Osteoblast (primary cell): ENCODE measurements around the gene MDGA2. TPM values are rescaled to one million over a fixed set of nuclear protein-coding genes. Genes with fewer than 3 reads are reported as not detected.

ENCODE experiments used
- DNase-seq: peaks from one replicate; pipeline ENCODE4 v3.0.0; 2011; ENCODE audit warnings: low spot score, mixed read lengths; ENCODE audit not compliant: insufficient read length; ENCODE audit errors: missing footprints
- H2AFZ ChIP-seq: 2 replicates; pipeline ENCODE4 v1.6.0; 2011; ENCODE audit warnings: mild to moderate bottlenecking, low read length
- H3K27ac ChIP-seq: 2 replicates; pipeline ENCODE4 v1.5.1; 2011; ENCODE audit warnings: mild to moderate bottlenecking, low read depth, low read length, moderate library complexity
- H3K27me3 ChIP-seq: 2 replicates; pipeline ENCODE4 v1.6.0; 2012; ENCODE audit warnings: mild to moderate bottlenecking, control low read depth, inconsistent platforms, low read length, moderate library complexity; ENCODE audit not compliant: insufficient read depth
- H3K36me3 ChIP-seq: 2 replicates; pipeline ENCODE4 v1.5.1; 2011; ENCODE audit warnings: mild to moderate bottlenecking, low read length, control low read depth, moderate library complexity; ENCODE audit not compliant: insufficient read depth
- H3K4me1 ChIP-seq: 2 replicates; pipeline ENCODE4 v1.5.1; 2011; ENCODE audit warnings: mild to moderate bottlenecking, low read length, control low read depth, moderate library complexity; ENCODE audit not compliant: insufficient read depth
- H3K4me2 ChIP-seq: 2 replicates; pipeline ENCODE4 v1.6.0; 2011; ENCODE audit warnings: mild to moderate bottlenecking, low read length; ENCODE audit not compliant: insufficient read depth
- H3K4me3 ChIP-seq: fragments of 200-600 bp; sonication (generic); 3 replicates; pipeline ENCODE4 v1.5.1; 2012; ENCODE audit warnings: mild to moderate bottlenecking, low read length, inconsistent platforms; ENCODE audit not compliant: insufficient read depth
- H3K79me2 ChIP-seq: 2 replicates; pipeline ENCODE4 v1.6.0; 2012; ENCODE audit warnings: mild to moderate bottlenecking, low read length, control low read depth, inconsistent platforms; ENCODE audit not compliant: insufficient read depth
- H3K9me3 ChIP-seq: 2 replicates; pipeline ENCODE4 v1.5.1; 2011; ENCODE audit warnings: low read depth, low read length, control low read depth
- H4K20me1 ChIP-seq: 2 replicates; pipeline ENCODE4 v1.6.0; 2012; ENCODE audit warnings: mild to moderate bottlenecking, low read length, control low read depth; ENCODE audit not compliant: insufficient read depth
- CTCF ChIP-seq: IDR thresholded peaks from 2 replicates; pipeline ENCODE4 v1.5.1; 2011; ENCODE audit warnings: mild to moderate bottlenecking, low read depth, low read length, moderate library complexity; ENCODE audit errors: extremely low read depth
- total RNA-seq: library from RNA; depleted of rRNA; stranded (reverse); fragments of >200 nt; gene quantifications from 2 replicates; pipeline ENCODE4 v1.2.3, GENCODE V29; 2012

The MDGA2 gene
- total RNA-seq, 1 donor = not detected

- Histone ChIP-seq H3K4me1 (no peaks in the 10 kb centered on the region), H3K4me3 (no peak overlapping the region), H3K4me2 (no peak overlapping the region), H3K27ac (no peak overlapping the region), H2AFZ (no peak overlapping the region), H4K20me1 (no peaks in the 10 kb centered on the region), H3K79me2 (no peaks in the 10 kb centered on the region), H3K36me3 (no peaks in the 10 kb centered on the region), H3K9me3 (peaks cover 3% of the 10 kb centered on the region), H3K27me3 (no peaks in the 10 kb centered on the region)
- DNase-seq = no peak
- no peak for TF ChIP-seq CTCF
These were observed 285.9 kb downstream of the MDGA2 start for GRCh38 chr14:47389535-47389934.

- no peak overlapping the region for H3K4me2 ChIP-seq
- DNase-seq = no peak
- no peak for TF ChIP-seq CTCF
- no peaks in the 10 kb centered on the region for H3K27me3 ChIP-seq
- no peak overlapping the region for H2AFZ ChIP-seq
- no peaks in the 10 kb centered on the region for H3K79me2 ChIP-seq
- H3K36me3 ChIP-seq = no peaks in the 10 kb centered on the region
- H3K4me1 ChIP-seq = no peaks in the 10 kb centered on the region
- H4K20me1 ChIP-seq = no peaks in the 10 kb centered on the region
- no peak overlapping the region for H3K4me3 ChIP-seq
- H3K27ac ChIP-seq = no peak overlapping the region
- no peaks in the 10 kb centered on the region for H3K9me3 ChIP-seq
These were observed 309.4 kb downstream of the MDGA2 start for GRCh38 chr14:47366006-47366405.

GRCh38 chr14:47365233-47365632 lies 310.2 kb downstream of the MDGA2 start:
- no peaks in the 10 kb centered on the region for H3K79me2 ChIP-seq
- H3K36me3 ChIP-seq = no peaks in the 10 kb centered on the region
- no peak overlapping the region for H3K27ac ChIP-seq
- no peaks in the 10 kb centered on the region for H3K9me3 ChIP-seq
- no peaks in the 10 kb centered on the region for H3K4me1 ChIP-seq
- H2AFZ ChIP-seq = no peak overlapping the region
- H3K4me3 ChIP-seq = no peak overlapping the region
- no peaks in the 10 kb centered on the region for H3K27me3 ChIP-seq
- no peak overlapping the region for H3K4me2 ChIP-seq
- TF ChIP-seq CTCF = no peak
- DNase-seq = no peak
- H4K20me1 ChIP-seq = no peaks in the 10 kb centered on the region

GRCh38 chr14:47353186-47353585 lies 322.2 kb downstream of the MDGA2 start:
- Histone ChIP-seq H3K4me1 (no peaks in the 10 kb centered on the region), H3K27me3 (no peaks in the 10 kb centered on the region), H3K4me3 (no peak overlapping the region), H2AFZ (no peak overlapping the region), H3K36me3 (no peaks in the 10 kb centered on the region), H3K4me2 (no peak overlapping the region), H3K79me2 (no peaks in the 10 kb centered on the region), H4K20me1 (no peaks in the 10 kb centered on the region), H3K27ac (no peak overlapping the region), H3K9me3 (peaks cover 3% of the 10 kb centered on the region)
- DNase-seq = peak; percentile 18
- TF ChIP-seq CTCF = no peak
